Mesenchymal stem cell (in vitro differentiated cells and primary cell): ENCODE results near the gene LIMK2. TPM values are rescaled to one million over a fixed set of nuclear protein-coding genes. Genes with fewer than 3 reads are reported as not detected.
A peak's percentile ranks its signal among the peaks of the same experiment; 100 is the strongest.
"Not testable (repeated sequence)": the region's sequence is repeated elsewhere in the genome, so short reads cannot be mapped to it uniquely, and the experiment has no call there.

Source experiments
- DNase-seq: peaks from one replicate; pipeline ENCODE4 v3.0.0-alpha.2; 2013
- H2AFZ ChIP-seq: one replicate; pipeline ENCODE4 v1.6.1; 2013; ENCODE audit warnings: low read depth, mild to moderate bottlenecking, control low read depth, inconsistent platforms, low read length, moderate library complexity
- H2AK5ac ChIP-seq: 2 replicates; pipeline ENCODE4 v1.6.1; 2013; ENCODE audit warnings: low read length, moderate library complexity, mild to moderate bottlenecking, inconsistent platforms; ENCODE audit not compliant: severe bottlenecking
- H2BK120ac ChIP-seq: one replicate; pipeline ENCODE4 v1.6.1; 2013; ENCODE audit warnings: low read depth, mild to moderate bottlenecking, inconsistent platforms, low read length, moderate library complexity
- H2BK12ac ChIP-seq, 2 experiments: one replicate each; pipeline ENCODE4 v1.6.1; 2013; ENCODE audit warnings: inconsistent platforms in 2 of 2, low read length in 2 of 2, mild to moderate bottlenecking in 2 of 2, moderate library complexity in 2 of 2, control low read depth in 1 of 2
- H2BK15ac ChIP-seq: one replicate; pipeline ENCODE4 v1.6.1; 2013; ENCODE audit warnings: mild to moderate bottlenecking, low read depth, inconsistent platforms; ENCODE audit not compliant: poor library complexity, severe bottlenecking
- H2BK5ac ChIP-seq: 2 replicates; pipeline ENCODE4 v1.6.1; 2013; ENCODE audit warnings: low read depth, mild to moderate bottlenecking, low read length, control low read depth, inconsistent platforms; ENCODE audit not compliant: poor library complexity, severe bottlenecking
- H3K14ac ChIP-seq, 2 experiments: one replicate each; pipeline ENCODE4 v1.6.1; 2013; ENCODE audit warnings: inconsistent platforms in 2 of 2, low read length in 2 of 2, control low read depth in 1 of 2, mild to moderate bottlenecking in 1 of 2, moderate library complexity in 1 of 2
- H3K18ac ChIP-seq, 2 experiments: one replicate each; pipeline ENCODE4 v1.6.1; 2013; ENCODE audit warnings: inconsistent platforms in 2 of 2, low read length in 2 of 2, control low read depth in 1 of 2, low read depth in 1 of 2, mild to moderate bottlenecking in 1 of 2
- H3K23ac ChIP-seq, 2 experiments: one replicate each; pipeline ENCODE4 v1.6.1; 2013; ENCODE audit warnings: inconsistent platforms in 2 of 2, low read length in 2 of 2, mild to moderate bottlenecking in 2 of 2, moderate library complexity in 2 of 2, control low read depth in 1 of 2
- H3K27ac ChIP-seq: 2 replicates; pipeline ENCODE4 v1.5.1; 2013; ENCODE audit warnings: mild to moderate bottlenecking, moderate library complexity, low read length, control low read depth, inconsistent platforms; ENCODE audit not compliant: poor library complexity, severe bottlenecking
- H3K27me3 ChIP-seq, 2 experiments: 2 replicates each; pipeline versions ENCODE4 v1.6.1 to v1.7.0; 2013; ENCODE audit warnings: low read length in 2 of 2, mild to moderate bottlenecking in 2 of 2, moderate library complexity in 2 of 2, control low read depth in 1 of 2, inconsistent platforms in 1 of 2; ENCODE audit not compliant: control insufficient read depth in 1 of 2, insufficient read depth in 1 of 2
- H3K36me3 ChIP-seq, 2 experiments: 2 replicates each; pipeline versions ENCODE4 v1.6.1 to v1.7.0; 2013; ENCODE audit warnings: low read length in 2 of 2, control low read depth in 1 of 2, inconsistent platforms in 1 of 2, low read depth in 1 of 2, mild to moderate bottlenecking in 1 of 2; ENCODE audit not compliant: insufficient read depth in 2 of 2, control insufficient read depth in 1 of 2
- H3K4ac ChIP-seq, 2 experiments: one replicate each; pipeline ENCODE4 v1.6.1; 2013; ENCODE audit warnings: inconsistent platforms in 2 of 2, low read length in 2 of 2, mild to moderate bottlenecking in 2 of 2, moderate library complexity in 2 of 2, control low read depth in 1 of 2, low read depth in 1 of 2
- H3K4me1 ChIP-seq: 2 replicates; pipeline ENCODE4 v1.6.1; 2013; ENCODE audit warnings: low read depth, low read length, control low read depth; ENCODE audit not compliant: control insufficient read depth, insufficient read depth
- H3K4me2 ChIP-seq: 2 replicates; pipeline ENCODE4 v1.6.1; 2013; ENCODE audit warnings: low read length, mild to moderate bottlenecking, inconsistent platforms; ENCODE audit not compliant: poor library complexity, severe bottlenecking
- H3K4me3 ChIP-seq, 2 experiments: 2 replicates each; pipeline versions ENCODE4 v1.5.1 to v1.7.0; 2013; ENCODE audit warnings: low read length in 2 of 2, mild to moderate bottlenecking in 2 of 2, control low read depth in 1 of 2, low read depth in 1 of 2; ENCODE audit not compliant: insufficient read depth in 1 of 2
- H3K79me1 ChIP-seq: replicated peaks from 2 replicates; pipeline ENCODE4 v1.6.1; 2013; ENCODE audit warnings: mild to moderate bottlenecking, control low read depth, low read length, inconsistent platforms; ENCODE audit not compliant: poor library complexity, severe bottlenecking
- H3K9ac ChIP-seq: 2 replicates; pipeline ENCODE4 v1.7.0; 2013; ENCODE audit warnings: mild to moderate bottlenecking, low read length, moderate library complexity
- H3K9me3 ChIP-seq: 2 replicates; pipeline ENCODE4 v1.7.0; 2013; ENCODE audit warnings: mild to moderate bottlenecking, low read length; ENCODE audit not compliant: control insufficient read depth
- H4K8ac ChIP-seq: one replicate; pipeline ENCODE4 v1.6.1; 2013; ENCODE audit warnings: inconsistent platforms, mild to moderate bottlenecking, low read length, moderate library complexity
- H4K91ac ChIP-seq: one replicate; pipeline ENCODE4 v1.6.1; 2013; ENCODE audit warnings: mild to moderate bottlenecking, low read length, inconsistent platforms
- WGBS: methylation state at CpG from one replicate; pipeline ENCODE4 v1.1.7; 2013; ENCODE audit warnings: mixed read lengths; 5-methylcytosine and 5-hydroxymethylcytosine counted together
- polyA plus RNA-seq, 2 experiments: library from polyadenylated mRNA; stranded (reverse); fragments of 200-250 nt; gene quantifications; one replicate each; pipeline ENCODE4 v1.2.3, GENCODE V29; 2013

LIMK2 gene
- 20.1 TPM for polyA plus RNA-seq (2013, experiment 1 of 2)
- polyA plus RNA-seq (2013, experiment 2 of 2) = 17.1 TPM

DNA sequence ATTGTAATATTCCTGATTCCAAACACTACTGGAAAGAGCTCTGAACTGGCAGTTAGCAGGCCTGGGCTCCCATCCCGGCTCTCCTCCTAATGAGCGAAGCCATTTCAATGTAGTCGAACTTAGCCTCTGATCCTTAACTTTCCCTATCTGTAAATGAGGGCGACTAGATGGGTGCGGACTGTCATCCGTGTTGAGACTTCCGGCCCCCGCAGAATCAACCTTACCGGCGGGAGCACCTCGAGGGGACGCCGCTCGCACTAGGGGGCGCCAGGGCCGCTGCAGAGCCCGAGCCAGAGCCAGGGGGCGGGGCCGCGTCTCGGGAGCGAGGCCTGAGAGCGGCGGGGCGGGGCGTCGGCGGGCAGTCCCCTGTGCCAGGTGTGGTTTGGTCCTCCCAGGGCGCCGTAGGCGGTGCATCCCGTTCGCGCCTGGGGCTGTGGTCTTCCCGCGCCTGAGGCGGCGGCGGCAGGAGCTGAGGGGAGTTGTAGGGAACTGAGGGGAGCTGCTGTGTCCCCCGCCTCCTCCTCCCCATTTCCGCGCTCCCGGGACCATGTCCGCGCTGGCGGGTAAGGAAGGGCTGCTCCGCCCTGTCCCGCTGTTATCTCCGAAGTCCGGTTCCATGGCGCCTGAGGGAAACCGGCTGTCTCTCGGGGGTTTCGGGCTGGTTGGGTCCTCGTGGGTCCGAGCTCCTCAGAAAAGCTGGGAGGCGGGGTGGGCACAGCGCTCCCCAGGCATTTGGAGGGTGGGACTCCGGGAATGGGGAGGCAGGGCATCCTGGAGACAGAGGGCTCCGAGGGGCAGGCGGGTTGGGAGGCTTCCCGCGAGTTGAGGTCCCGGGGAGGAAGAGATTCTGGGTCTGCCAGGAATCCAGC is at the start of gene LIMK2:
Gene LIMK2, plus strand, starts transcription at position 437 of the 869 bp plus-strand sequence. Its CDS starts 111 bp downstream, at position 548.
- H3K4me1 ChIP-seq = peaks cover 11% of the 10 kb centered on the region
- H3K27me3 ChIP-seq = no peaks in the 10 kb centered on the region
- H3K4ac ChIP-seq = peak within 1 kb of the TSS in 1 of 2 experiments; percentile 32
- H2BK120ac ChIP-seq = peak within 1 kb of the TSS; percentile 42
- peak within 1 kb of the TSS in 1 of 2 experiments; percentile 55 for H3K23ac ChIP-seq
- H3K27ac ChIP-seq = no peak within 1 kb of the TSS
- peak within 1 kb of the TSS; percentile 7 for H4K91ac ChIP-seq
- 2% methylated on average over 42 of the region's 64 CpGs for WGBS
- H3K9ac ChIP-seq = peak within 1 kb of the TSS; percentile 88
- H3K4me2 ChIP-seq = peak within 1 kb of the TSS; percentile 81
- peak; percentile 85 for DNase-seq
- H2BK5ac ChIP-seq = no peak within 1 kb of the TSS
- peak within 1 kb of the TSS; percentile 81 for H4K8ac ChIP-seq
- peak within 1 kb of the TSS; percentile 81 to 95 for H3K4me3 ChIP-seq
- peaks cover 27% of the 10 kb centered on the region for H3K79me1 ChIP-seq
- peak within 1 kb of the TSS in 1 of 2 experiments; percentile 92 for H3K18ac ChIP-seq
- H3K9me3 ChIP-seq = no peaks in the 10 kb centered on the region
- peak within 1 kb of the TSS; percentile 97 for H2AFZ ChIP-seq
- no peak within 1 kb of the TSS for H3K14ac ChIP-seq
- peak within 1 kb of the TSS; percentile 11 for H2AK5ac ChIP-seq
- peak within 1 kb of the TSS; percentile 57 for H2BK15ac ChIP-seq
- H3K36me3 ChIP-seq = peaks cover 3 to 16% of the 10 kb centered on the region in 2 experiments
- peak within 1 kb of the TSS in 1 of 2 experiments; percentile 72 for H2BK12ac ChIP-seq

DNA sequence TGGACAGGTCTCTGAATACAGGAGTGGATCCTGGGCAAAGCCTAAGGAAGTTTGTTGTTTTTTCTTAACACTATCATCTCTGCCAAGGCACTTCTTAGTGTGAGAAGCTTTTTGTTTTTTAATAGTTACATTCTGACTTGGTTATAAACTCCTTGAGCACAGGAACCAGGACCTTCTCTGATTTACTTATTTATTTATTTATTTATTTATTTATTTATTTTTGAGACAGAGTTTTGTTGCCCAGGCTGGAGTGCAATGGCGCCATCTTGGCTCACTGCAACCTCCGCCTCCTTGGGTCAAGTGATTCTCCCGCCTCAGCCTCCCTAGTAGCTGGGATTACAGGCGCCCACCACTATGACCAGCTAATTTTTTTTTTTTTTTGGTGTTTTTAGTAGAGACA is 41.1 kb upstream of the LIMK2 start:
- H3K14ac ChIP-seq = no peak overlapping the region
- H2BK5ac ChIP-seq = no peak overlapping the region
- H3K36me3 ChIP-seq = peaks cover 0 to 23% of the 10 kb centered on the region in 2 experiments
- H3K23ac ChIP-seq = no peak overlapping the region
- peaks cover 7% of the 10 kb centered on the region for H3K79me1 ChIP-seq
- no peak overlapping the region for H3K9ac ChIP-seq
- no peak overlapping the region for H2BK120ac ChIP-seq
- H2AK5ac ChIP-seq = no peak overlapping the region
- no peak overlapping the region for H3K4me3 ChIP-seq
- H4K91ac ChIP-seq = no peak overlapping the region
- no peak overlapping the region for H3K27ac ChIP-seq
- no peaks in the 10 kb centered on the region for H3K9me3 ChIP-seq
- no peaks in the 10 kb centered on the region for H3K27me3 ChIP-seq
- no peak overlapping the region for H3K4me2 ChIP-seq
- no peak overlapping the region for H3K18ac ChIP-seq
- no peak overlapping the region for H2BK15ac ChIP-seq
- 98% methylated on average over 4 of the region's 4 CpGs for WGBS
- no peak overlapping the region for H2BK12ac ChIP-seq
- peaks cover 4% of the 10 kb centered on the region for H3K4me1 ChIP-seq
- DNase-seq = no peak
- H2AFZ ChIP-seq = no peak overlapping the region
- no peak overlapping the region for H4K8ac ChIP-seq
- no peak overlapping the region for H3K4ac ChIP-seq

DNA sequence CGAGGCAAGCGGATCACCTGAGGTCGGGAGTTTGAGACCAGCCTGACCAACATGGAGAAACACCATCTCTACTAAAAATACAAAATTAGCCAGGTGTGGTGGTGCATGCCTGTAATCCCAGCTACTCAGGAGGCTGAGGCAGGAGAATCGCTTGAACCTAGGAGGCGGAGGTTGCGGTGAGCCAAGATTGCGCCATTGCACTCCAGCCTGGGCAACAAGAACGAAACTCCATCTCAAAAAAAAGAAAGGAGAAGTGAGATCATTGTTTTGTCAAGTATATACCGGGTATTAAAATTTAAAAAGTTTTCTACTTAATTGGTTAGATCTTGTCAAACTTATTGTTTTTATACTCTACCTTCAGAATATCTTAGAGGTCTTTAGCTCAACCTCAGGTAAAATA is 40.4 kb upstream of the LIMK2 start:
- not testable (repeated sequence) for H3K14ac ChIP-seq, H4K91ac ChIP-seq, H3K4me3 ChIP-seq, H3K4me1 ChIP-seq, H3K18ac ChIP-seq, H2BK5ac ChIP-seq, H3K79me1 ChIP-seq, DNase-seq, H3K27ac ChIP-seq, H2BK120ac ChIP-seq, H2AFZ ChIP-seq, H3K4ac ChIP-seq, H4K8ac ChIP-seq, H2AK5ac ChIP-seq, H3K4me2 ChIP-seq, H3K9me3 ChIP-seq, H3K9ac ChIP-seq, H3K23ac ChIP-seq, H2BK12ac ChIP-seq, H3K27me3 ChIP-seq, H2BK15ac ChIP-seq
- WGBS = 100% methylated on average over 1 of the region's 9 CpGs
- peaks cover 3 to 20% of the 10 kb centered on the region in 2 experiments for H3K36me3 ChIP-seq

DNA sequence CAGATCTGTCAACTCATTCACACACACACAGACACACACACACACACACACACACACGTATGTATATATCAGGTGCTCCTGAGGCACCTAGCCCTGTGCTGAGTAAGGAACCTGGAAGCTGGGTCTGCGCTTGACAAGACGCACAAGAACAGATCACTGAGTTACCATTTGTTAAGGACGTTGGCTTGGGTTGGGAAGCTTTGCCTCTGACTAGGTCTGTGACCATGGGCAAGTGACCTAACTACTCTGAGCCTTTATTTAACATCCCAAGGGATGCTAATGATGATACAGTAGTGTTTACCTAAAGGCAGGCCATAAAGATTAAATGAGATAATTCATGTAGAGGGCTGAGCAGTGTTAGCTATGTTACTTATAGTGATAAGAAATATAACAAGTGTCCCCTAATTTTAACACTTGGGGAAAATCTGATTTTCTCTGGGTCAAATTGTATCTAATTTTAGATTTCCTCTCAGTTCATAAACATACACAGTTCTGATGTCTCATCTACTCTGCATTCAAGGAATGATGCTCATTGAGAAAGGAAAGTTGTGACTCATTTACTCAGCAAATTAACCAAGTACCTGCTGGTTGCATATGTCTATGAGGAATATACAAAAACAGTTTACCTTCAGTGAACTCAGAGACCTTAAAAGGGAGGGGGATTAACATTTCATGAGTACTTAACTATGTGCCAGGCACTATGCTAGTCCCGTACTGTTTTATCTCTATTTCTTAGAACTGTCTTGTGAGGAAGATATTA is 38.5 kb upstream of the LIMK2 start:
- H3K18ac ChIP-seq = peak overlapping the region in 1 of 2 experiments; percentile 58
- peak overlapping the region; percentile 52 for H4K8ac ChIP-seq
- peak; percentile 94 for DNase-seq
- H3K79me1 ChIP-seq = peaks cover 6% of the 10 kb centered on the region
- H3K4me3 ChIP-seq = peak overlapping the region in 1 of 2 experiments; percentile 46
- H3K4me2 ChIP-seq = no peak overlapping the region
- peak overlapping the region; percentile 80 for H3K27ac ChIP-seq
- H2BK120ac ChIP-seq = no peak overlapping the region
- peak overlapping the region; percentile 28 for H2AK5ac ChIP-seq
- H3K14ac ChIP-seq = no peak overlapping the region
- no peak overlapping the region for H2BK15ac ChIP-seq
- peak overlapping the region in 1 of 2 experiments; percentile 80 for H2BK12ac ChIP-seq
- H3K9me3 ChIP-seq = no peaks in the 10 kb centered on the region
- H2AFZ ChIP-seq = no peak overlapping the region
- H3K4me1 ChIP-seq = peaks cover 8% of the 10 kb centered on the region
- H2BK5ac ChIP-seq = peak overlapping the region; percentile 54
- no peak overlapping the region for H3K4ac ChIP-seq
- no peaks in the 10 kb centered on the region for H3K27me3 ChIP-seq
- WGBS = 8% methylated on average over 4 of the region's 5 CpGs
- H3K9ac ChIP-seq = peak overlapping the region; percentile 76
- peaks cover 3 to 8% of the 10 kb centered on the region in 2 experiments for H3K36me3 ChIP-seq
- H4K91ac ChIP-seq = peak overlapping the region; percentile 25
- no peak overlapping the region for H3K23ac ChIP-seq
